HEK293T (cell line): ENCODE data around the gene TRIM51G.
"Not testable (repeated sequence)": the region's sequence is repeated elsewhere in the genome, so short reads cannot be mapped to it uniquely, and the experiment has no call there.

Experiments
- CTCF ChIA-PET: fragments of 350-600 bp; formaldehyde crosslinking; extraction: SDS; loops from one replicate; lab custom pipeline; 2021; ENCODE audit warnings: antibody characterized with exemption, inconsistent platforms; lab: Yijun Ruan, JAX
- POLR2A ChIA-PET: fragments of 350-600 bp; formaldehyde crosslinking; extraction: SDS; loops from one replicate; lab custom pipeline; 2020; ENCODE audit warnings: antibody characterized with exemption, inconsistent platforms; lab: Yijun Ruan, JAX
- DNase-seq: peaks from one replicate; pipeline ENCODE4 v3.0.0; 2012; ENCODE audit warnings: mixed read lengths; ENCODE audit errors: extremely low spot score

TRIM51G gene, protein sequence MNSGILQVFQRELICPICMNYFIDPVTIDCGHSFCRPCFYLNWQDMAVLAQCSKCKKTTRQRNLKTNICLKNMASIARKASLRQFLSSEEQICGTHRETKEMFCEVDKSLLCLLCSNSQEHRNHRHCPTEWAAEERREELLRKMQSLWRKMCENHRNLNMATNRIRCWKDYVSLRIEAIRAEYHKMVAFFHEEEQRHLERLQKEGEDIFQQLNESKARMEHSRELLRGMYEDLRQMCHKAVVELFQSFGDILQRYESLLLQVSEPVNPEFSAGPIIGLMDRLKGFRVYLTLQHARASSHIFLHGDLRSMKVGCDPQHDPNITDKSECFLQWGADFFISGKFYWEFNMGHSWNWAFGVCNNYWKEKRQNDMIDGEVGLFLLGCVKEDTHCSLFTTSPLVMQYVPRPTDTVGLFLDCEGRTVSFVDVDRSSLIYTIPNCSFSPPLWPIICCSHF

DNA sequence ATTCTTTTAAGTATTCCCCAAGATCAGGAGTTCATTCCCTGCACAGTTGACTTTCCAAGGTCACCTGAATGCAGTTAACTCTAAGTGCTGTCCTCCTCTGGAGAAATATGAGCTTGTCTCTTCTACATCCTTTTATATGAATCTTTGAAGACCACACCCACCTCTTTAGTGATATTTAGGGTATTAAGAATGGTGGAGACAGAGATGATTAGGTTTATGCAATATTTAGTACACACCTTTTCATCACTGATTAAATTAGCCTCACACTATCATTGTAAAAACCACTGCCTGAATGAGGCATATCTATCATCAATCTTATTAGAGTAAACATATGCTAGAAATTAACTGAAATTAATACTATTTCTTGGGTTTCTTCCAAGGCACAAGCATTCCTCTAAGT lies at the start of gene TRIM51G:
Gene TRIM51G, minus strand, starts transcription at position 101 of the 400 bp plus-strand sequence. CDS start 2,190 bp downstream, outside the sequence.
- CTCF ChIA-PET: interaction anchor here (1.1 kb wide), 1 partner anchor 676 kb away, joined by 4 read pairs; no protein-coding TSS in a partner anchor
- POLR2A ChIA-PET, DNase-seq: not testable (repeated sequence)

GRCh38 chr11:49028523-49028922 lies 44.8 kb upstream of the TRIM51G start, which contains the start of gene TRIM49B:
TSS of gene TRIM49B (plus strand) at chr11:49028823. CDS start at chr11:49031600, 2,777 bp downstream.
- CTCF ChIA-PET, POLR2A ChIA-PET, DNase-seq: not testable (repeated sequence)

- POLR2A ChIA-PET: not testable (repeated sequence)
These were observed 15.1 kb downstream of the TRIM51G start for GRCh38 chr11:48968592-48968991.

DNA sequence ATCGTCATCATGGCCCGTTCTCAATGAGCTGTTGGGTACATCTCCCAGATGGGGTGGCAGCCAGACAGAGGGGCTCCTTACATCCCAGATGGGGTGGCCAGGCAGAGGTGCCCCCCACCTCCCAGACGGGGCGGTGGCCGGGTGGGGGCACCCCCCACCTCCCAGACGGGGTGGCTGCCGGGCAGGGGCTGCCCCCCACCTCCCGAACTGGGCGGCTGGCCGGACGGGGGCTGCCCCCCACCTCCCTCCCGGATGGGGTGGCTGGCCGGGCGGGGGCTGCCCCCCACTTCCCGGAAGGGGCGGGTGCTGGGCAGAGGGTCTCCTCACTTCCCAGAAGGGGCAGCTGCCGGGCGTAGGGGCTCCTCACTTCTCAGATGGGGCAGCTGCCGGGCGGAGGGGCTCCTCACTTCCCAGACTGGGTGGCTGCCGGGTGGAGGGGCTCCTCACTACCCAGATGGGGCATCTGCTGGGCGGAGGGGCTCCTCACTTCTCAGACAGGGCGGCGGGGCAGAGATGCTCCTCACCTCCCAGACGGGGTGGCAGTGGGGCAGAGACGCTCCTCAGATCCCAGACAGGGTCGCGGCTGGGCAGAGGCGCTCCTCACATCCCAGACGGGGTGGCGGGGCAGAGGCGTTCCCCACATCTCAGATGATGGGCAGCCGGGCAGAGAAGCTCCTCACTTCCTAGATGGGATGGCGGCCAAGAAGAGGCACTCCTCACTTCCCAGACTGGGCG lies 28.2 kb downstream of the TRIM51G start:
- CTCF ChIA-PET, POLR2A ChIA-PET, DNase-seq: not testable (repeated sequence)

More at GRCh38 chr11:48968592-48968991, 15.1 kb downstream of the TRIM51G start:
- DNase-seq, CTCF ChIA-PET: not testable (repeated sequence)

GRCh38 chr11:48945796-48946195 lies 37.9 kb downstream of the TRIM51G start:
- CTCF ChIA-PET, POLR2A ChIA-PET, DNase-seq: not testable (repeated sequence)
